DND-41 (cell line): ENCODE results near the gene FEN1.
A peak's percentile ranks its signal among the peaks of the same experiment; 100 is the strongest.

ENCODE experiments used
- ATAC-seq: fragments of 200-7000 bp; cut with Tn5 transposase; 3 replicates; pipeline ENCODE4 v1.9.1; 2021; ENCODE audit warnings: low read depth; ENCODE audit not compliant: insufficient read depth
- DNase-seq: peaks from one replicate; pipeline ENCODE4 v3.0.0-alpha.2; 2020
- H2AFZ ChIP-seq: 2 replicates; pipeline ENCODE4 v1.6.0; 2012; ENCODE audit warnings: low read depth, low read length
- H3K27ac ChIP-seq: 2 replicates; pipeline ENCODE4 v1.5.1; 2012; ENCODE audit warnings: low read length, inconsistent platforms
- H3K27me3 ChIP-seq: fragments of 200-600 bp; sonication (generic); 2 replicates; pipeline ENCODE4 v1.6.0; 2012; ENCODE audit warnings: low read length, mild to moderate bottlenecking, inconsistent platforms; ENCODE audit not compliant: insufficient read depth, poor library complexity
- H3K36me3 ChIP-seq: 2 replicates; pipeline ENCODE4 v1.5.1; 2012; ENCODE audit warnings: low read length, inconsistent platforms; ENCODE audit not compliant: insufficient read depth
- H3K4me1 ChIP-seq: 2 replicates; pipeline ENCODE4 v1.5.1; 2012; ENCODE audit warnings: mild to moderate bottlenecking, low read length; ENCODE audit not compliant: insufficient read depth
- H3K4me2 ChIP-seq: 2 replicates; pipeline ENCODE4 v1.6.0; 2012; ENCODE audit warnings: mild to moderate bottlenecking, moderate library complexity, low read length, inconsistent platforms; ENCODE audit not compliant: insufficient read depth
- H3K4me3 ChIP-seq, 2 experiments: fragments of 200-600 bp in 1 of 2; shearing (Covaris generic) in 1 of 2; 2 replicates each; pipeline ENCODE4 v1.5.1; 2012 to 2016; ENCODE audit warnings: inconsistent platforms in 2 of 2, low read length in 2 of 2, mild to moderate bottlenecking in 2 of 2, low read depth in 1 of 2, moderate library complexity in 1 of 2
- H3K79me2 ChIP-seq: 2 replicates; pipeline ENCODE4 v1.6.0; 2012; ENCODE audit warnings: low read length, inconsistent platforms; ENCODE audit not compliant: insufficient read depth
- H3K9ac ChIP-seq: 2 replicates; pipeline ENCODE4 v1.6.0; 2012; ENCODE audit warnings: low read depth, mild to moderate bottlenecking, inconsistent platforms, low read length, moderate library complexity
- H3K9me3 ChIP-seq: 2 replicates; pipeline ENCODE4 v1.5.1; 2012; ENCODE audit warnings: low read length, moderate library complexity, mild to moderate bottlenecking, inconsistent platforms; ENCODE audit not compliant: insufficient read depth, severe bottlenecking
- H4K20me1 ChIP-seq: 2 replicates; pipeline ENCODE4 v1.6.0; 2012; ENCODE audit warnings: low read length; ENCODE audit not compliant: insufficient read depth
- EZH2 ChIP-seq: IDR thresholded peaks from 3 replicates; pipeline ENCODE4 v1.6.1; 2012; ENCODE audit warnings: borderline replicate concordance, low read depth, mild to moderate bottlenecking, moderate library complexity, low read length, inconsistent platforms; ENCODE audit not compliant: severe bottlenecking
- TF ChIP-seq, protein P1 (sequence below): IDR thresholded peaks from 2 replicates; pipeline ENCODE4 v1.5.1; 2012; ENCODE audit warnings: borderline replicate concordance, low read length, moderate library complexity, mild to moderate bottlenecking; ENCODE audit not compliant: poor library complexity, severe bottlenecking; ENCODE audit errors: extremely low read depth

Gene FEN1

DNA sequence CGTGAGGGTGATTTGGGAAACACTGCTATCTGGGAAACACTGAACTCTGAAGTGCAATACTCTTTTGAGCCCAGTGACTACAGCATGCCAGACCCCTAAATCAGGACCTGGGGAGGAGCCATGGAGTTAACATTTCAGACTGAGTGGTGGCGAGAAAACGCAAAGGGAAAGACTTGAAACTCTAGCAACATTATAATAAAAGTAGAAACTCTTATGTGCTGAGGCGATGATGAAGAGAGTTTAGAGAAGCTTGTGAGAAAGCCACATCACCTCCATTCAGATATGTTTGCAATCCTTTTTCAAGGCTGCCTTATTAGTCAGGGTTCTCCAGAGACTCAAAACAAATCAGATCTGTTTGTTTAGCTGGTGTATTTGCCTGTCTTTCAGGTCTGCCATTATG, 1.9 kb downstream of the FEN1 start:
- peak overlapping the region; percentile 91 for H3K4me2 ChIP-seq
- DNase-seq (no peak), ATAC-seq (no peak)
- H3K9me3 ChIP-seq, result no peaks in the 10 kb centered on the region
- peaks cover 34% of the 10 kb centered on the region for H4K20me1 ChIP-seq
- H2AFZ ChIP-seq, result no peak overlapping the region
- H3K27me3 ChIP-seq, result no peaks in the 10 kb centered on the region
- TF ChIP-seq, protein P1, sequence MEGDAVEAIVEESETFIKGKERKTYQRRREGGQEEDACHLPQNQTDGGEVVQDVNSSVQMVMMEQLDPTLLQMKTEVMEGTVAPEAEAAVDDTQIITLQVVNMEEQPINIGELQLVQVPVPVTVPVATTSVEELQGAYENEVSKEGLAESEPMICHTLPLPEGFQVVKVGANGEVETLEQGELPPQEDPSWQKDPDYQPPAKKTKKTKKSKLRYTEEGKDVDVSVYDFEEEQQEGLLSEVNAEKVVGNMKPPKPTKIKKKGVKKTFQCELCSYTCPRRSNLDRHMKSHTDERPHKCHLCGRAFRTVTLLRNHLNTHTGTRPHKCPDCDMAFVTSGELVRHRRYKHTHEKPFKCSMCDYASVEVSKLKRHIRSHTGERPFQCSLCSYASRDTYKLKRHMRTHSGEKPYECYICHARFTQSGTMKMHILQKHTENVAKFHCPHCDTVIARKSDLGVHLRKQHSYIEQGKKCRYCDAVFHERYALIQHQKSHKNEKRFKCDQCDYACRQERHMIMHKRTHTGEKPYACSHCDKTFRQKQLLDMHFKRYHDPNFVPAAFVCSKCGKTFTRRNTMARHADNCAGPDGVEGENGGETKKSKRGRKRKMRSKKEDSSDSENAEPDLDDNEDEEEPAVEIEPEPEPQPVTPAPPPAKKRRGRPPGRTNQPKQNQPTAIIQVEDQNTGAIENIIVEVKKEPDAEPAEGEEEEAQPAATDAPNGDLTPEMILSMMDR, result no peak
- TF ChIP-seq EZH2, result no peak
- H3K4me3 ChIP-seq, result peak overlapping the region in 1 of 2 experiments; percentile 82; a peak in 3 of 4 replicates
- H3K4me1 ChIP-seq, result peaks cover 60% of the 10 kb centered on the region
- H3K27ac ChIP-seq, result peak overlapping the region; percentile 51
- peak overlapping the region; percentile 94 for H3K9ac ChIP-seq
- H3K36me3 ChIP-seq, result peaks cover 62% of the 10 kb centered on the region
- H3K79me2 ChIP-seq, result peaks cover 99% of the 10 kb centered on the region

DNA sequence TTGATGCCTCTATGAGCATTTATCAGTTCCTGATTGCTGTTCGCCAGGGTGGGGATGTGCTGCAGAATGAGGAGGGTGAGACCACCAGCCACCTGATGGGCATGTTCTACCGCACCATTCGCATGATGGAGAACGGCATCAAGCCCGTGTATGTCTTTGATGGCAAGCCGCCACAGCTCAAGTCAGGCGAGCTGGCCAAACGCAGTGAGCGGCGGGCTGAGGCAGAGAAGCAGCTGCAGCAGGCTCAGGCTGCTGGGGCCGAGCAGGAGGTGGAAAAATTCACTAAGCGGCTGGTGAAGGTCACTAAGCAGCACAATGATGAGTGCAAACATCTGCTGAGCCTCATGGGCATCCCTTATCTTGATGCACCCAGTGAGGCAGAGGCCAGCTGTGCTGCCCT, 2.7 kb downstream of the FEN1 start:
- H2AFZ ChIP-seq, result no peak overlapping the region
- H3K36me3 ChIP-seq, result peaks cover 62% of the 10 kb centered on the region
- peaks cover 56% of the 10 kb centered on the region for H3K4me1 ChIP-seq
- peaks cover 36% of the 10 kb centered on the region for H4K20me1 ChIP-seq
- H3K4me3 ChIP-seq, result peak overlapping the region in 1 of 2 experiments; percentile 16; a peak in 1 of 4 replicates
- TF ChIP-seq, protein P1, result no peak
- TF ChIP-seq EZH2, result no peak
- ATAC-seq (no peak), DNase-seq (no peak)
- H3K79me2 ChIP-seq, result peaks cover 100% of the 10 kb centered on the region
- H3K4me2 ChIP-seq, result peak overlapping the region; percentile 91
- H3K27ac ChIP-seq, result no peak overlapping the region
- H3K27me3 ChIP-seq, result no peaks in the 10 kb centered on the region
- H3K9me3 ChIP-seq, result no peaks in the 10 kb centered on the region
- peak overlapping the region; percentile 94; the same call in 1 of the 2 replicates for H3K9ac ChIP-seq

DNA sequence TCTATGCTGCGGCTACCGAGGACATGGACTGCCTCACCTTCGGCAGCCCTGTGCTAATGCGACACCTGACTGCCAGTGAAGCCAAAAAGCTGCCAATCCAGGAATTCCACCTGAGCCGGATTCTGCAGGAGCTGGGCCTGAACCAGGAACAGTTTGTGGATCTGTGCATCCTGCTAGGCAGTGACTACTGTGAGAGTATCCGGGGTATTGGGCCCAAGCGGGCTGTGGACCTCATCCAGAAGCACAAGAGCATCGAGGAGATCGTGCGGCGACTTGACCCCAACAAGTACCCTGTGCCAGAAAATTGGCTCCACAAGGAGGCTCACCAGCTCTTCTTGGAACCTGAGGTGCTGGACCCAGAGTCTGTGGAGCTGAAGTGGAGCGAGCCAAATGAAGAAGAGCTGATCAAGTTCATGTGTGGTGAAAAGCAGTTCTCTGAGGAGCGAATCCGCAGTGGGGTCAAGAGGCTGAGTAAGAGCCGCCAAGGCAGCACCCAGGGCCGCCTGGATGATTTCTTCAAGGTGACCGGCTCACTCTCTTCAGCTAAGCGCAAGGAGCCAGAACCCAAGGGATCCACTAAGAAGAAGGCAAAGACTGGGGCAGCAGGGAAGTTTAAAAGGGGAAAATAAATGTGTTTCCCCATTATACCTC, 3.3 kb downstream of the FEN1 start:
- Histone ChIP-seq H4K20me1 (peaks cover 36% of the 10 kb centered on the region), H3K27ac (no peak overlapping the region), H3K9ac (peak overlapping the region; percentile 94; the same call in 1 of the 2 replicates), H3K36me3 (peaks cover 62% of the 10 kb centered on the region), H2AFZ (no peak overlapping the region), H3K4me1 (peaks cover 52% of the 10 kb centered on the region), H3K27me3 (no peaks in the 10 kb centered on the region), H3K4me3 (peak overlapping the region in 1 of 2 experiments; percentile 7; a peak in 1 of 4 replicates), H3K79me2 (peaks cover 100% of the 10 kb centered on the region), H3K4me2 (peak overlapping the region; percentile 91; the same call in 1 of the 2 replicates), H3K9me3 (no peaks in the 10 kb centered on the region)
- no peak for ATAC-seq
- TF ChIP-seq, protein P1, result no peak
- TF ChIP-seq EZH2, result no peak
- DNase-seq, result no peak
